Activated naive CD4-positive, alpha-beta T cell treated with anti-CD3 and anti-CD28 coated beads, Interleukin-2, amount 50 U/mL, for 72 hours (primary cell): ENCODE results near the gene NR2F1-AS1. TPM values are rescaled to one million over a fixed set of nuclear protein-coding genes. Genes with fewer than 3 reads are reported as not detected.
A peak's percentile ranks its signal among the peaks of the same experiment; 100 is the strongest.
"Not testable (repeated sequence)": the region's sequence is repeated elsewhere in the genome, so short reads cannot be mapped to it uniquely, and the experiment has no call there.

ENCODE experiments used
- ATAC-seq, 2 donors: fragments of 150-1000 bp; cut with Tn5 transposase; 2 replicates each; pipeline ENCODE4 v1.10.0; 2021; ENCODE audit warnings: mild to moderate bottlenecking in 2 of 2, moderate library complexity in 2 of 2
- DNase-seq, 2 donors: peaks; one replicate each; pipeline ENCODE4 v3.0.0; 2021 to 2022; ENCODE audit warnings: low spot score in 2 of 2
- H3K27ac Mint-ChIP-seq, 2 donors: one replicate each; pipeline ENCODE4 v1.8.0; 2022; ENCODE audit warnings: mild to moderate bottlenecking in 2 of 2, mixed read lengths in 2 of 2
- H3K36me3 Mint-ChIP-seq, 2 donors: one replicate each; pipeline ENCODE4 v1.8.0; 2022; ENCODE audit warnings: mixed read lengths in 2 of 2
- H3K9me3 Mint-ChIP-seq, 2 donors: one replicate each; pipeline ENCODE4 v1.8.0; 2022; ENCODE audit warnings: mixed read lengths in 2 of 2
- total RNA-seq, 2 donors: library from RNA; stranded (reverse); gene quantifications; one replicate each; pipeline ENCODE4 v1.2.3, GENCODE V29; 2022

NR2F1-AS1 gene
- total RNA-seq, 2 donors from 2014 or later: not detected

- Mint-ChIP-seq H3K9me3 (no peaks in the 10 kb centered on the region), H3K27ac (no peak overlapping the region), H3K36me3 (peaks cover 7 to 37% of the 10 kb centered on the region in 2 donors)
- ATAC-seq (no peak), DNase-seq (no peak)
Observed at GRCh38 chr5:93573354-93574351, 7.4 kb downstream of the NR2F1-AS1 start.

GRCh38 chr5:93572608-93573353 is 8.2 kb downstream of the NR2F1-AS1 start:
- ATAC-seq (no peak), DNase-seq (no peak)
- H3K9me3 Mint-ChIP-seq: no peaks in the 10 kb centered on the region
- H3K36me3 Mint-ChIP-seq: peaks cover 0 to 28% of the 10 kb centered on the region in 2 donors
- H3K27ac Mint-ChIP-seq: no peak overlapping the region

GRCh38 chr5:93572101-93572607 is 8.9 kb downstream of the NR2F1-AS1 start:
- H3K36me3 Mint-ChIP-seq: peaks cover 0 to 22% of the 10 kb centered on the region in 2 donors
- peak overlapping the region in 1 of 2 donors; percentile 75 for H3K27ac Mint-ChIP-seq
- no peak for ATAC-seq
- no peaks in the 10 kb centered on the region for H3K9me3 Mint-ChIP-seq
- DNase-seq: no peak

GRCh38 chr5:93571114-93571949 is 9.7 kb downstream of the NR2F1-AS1 start:
- peaks cover 0 to 20% of the 10 kb centered on the region in 2 donors for H3K36me3 Mint-ChIP-seq
- no peaks in the 10 kb centered on the region for H3K9me3 Mint-ChIP-seq
- no peak for ATAC-seq
- no peak for DNase-seq
- peak overlapping the region in 1 of 2 donors; percentile 75 for H3K27ac Mint-ChIP-seq

- H3K9me3 Mint-ChIP-seq: no peaks in the 10 kb centered on the region
- no peak overlapping the region for H3K27ac Mint-ChIP-seq
- ATAC-seq (peak; percentile 53 to 54), DNase-seq (no peak)
- peaks cover 0 to 20% of the 10 kb centered on the region in 2 donors for H3K36me3 Mint-ChIP-seq
Observed at GRCh38 chr5:93570294-93571113, 10.5 kb downstream of the NR2F1-AS1 start.

- Mint-ChIP-seq H3K36me3 (peaks cover 0 to 20% of the 10 kb centered on the region in 2 donors), H3K27ac (no peak overlapping the region), H3K9me3 (no peaks in the 10 kb centered on the region)
- DNase-seq (no peak), ATAC-seq (no peak)
Observed at GRCh38 chr5:93569300-93570160, 11.5 kb downstream of the NR2F1-AS1 start.

- Mint-ChIP-seq H3K36me3 (peaks cover 0 to 10% of the 10 kb centered on the region in 2 donors), H3K9me3 (no peaks in the 10 kb centered on the region), H3K27ac (no peak overlapping the region)
- DNase-seq (no peak), ATAC-seq (no peak)
Observed at GRCh38 chr5:93567424-93567823, 13.6 kb downstream of the NR2F1-AS1 start.

GRCh38 chr5:93566091-93566490 is 14.9 kb downstream of the NR2F1-AS1 start:
- no peak for ATAC-seq
- no peak for DNase-seq
- Mint-ChIP-seq H3K9me3 (no peaks in the 10 kb centered on the region), H3K36me3 (peaks cover 0 to 4% of the 10 kb centered on the region in 2 donors), H3K27ac (no peak overlapping the region)

- ATAC-seq (no peak), DNase-seq (no peak)
- no peak overlapping the region for H3K27ac Mint-ChIP-seq
- H3K36me3 Mint-ChIP-seq: no peaks in the 10 kb centered on the region
- H3K9me3 Mint-ChIP-seq: no peaks in the 10 kb centered on the region
Observed at GRCh38 chr5:93557021-93557604, 23.9 kb downstream of the NR2F1-AS1 start.

- not testable (repeated sequence) for DNase-seq, H3K9me3 Mint-ChIP-seq, ATAC-seq, H3K36me3 Mint-ChIP-seq, H3K27ac Mint-ChIP-seq
Observed at GRCh38 chr5:93549594-93549993, 31.4 kb downstream of the NR2F1-AS1 start.

GRCh38 chr5:93545872-93546271 is 35.1 kb downstream of the NR2F1-AS1 start:
- Mint-ChIP-seq H3K27ac (no peak overlapping the region), H3K36me3 (no peaks in the 10 kb centered on the region)
- no peak for ATAC-seq

GRCh38 chr5:93532370-93532769 is 48.6 kb downstream of the NR2F1-AS1 start:
- ATAC-seq (no peak), DNase-seq (no peak)

More at GRCh38 chr5:93545872-93546271, 35.1 kb downstream of the NR2F1-AS1 start:
- no peaks in the 10 kb centered on the region for H3K9me3 Mint-ChIP-seq
- no peak for DNase-seq

GRCh38 chr5:93521815-93522214 is 59.2 kb downstream of the NR2F1-AS1 start:
- peaks cover 14 to 22% of the 10 kb centered on the region in 2 donors for H3K36me3 Mint-ChIP-seq
- H3K9me3 Mint-ChIP-seq: peaks cover 25 to 30% of the 10 kb centered on the region in 2 donors
- not testable (repeated sequence) for H3K27ac Mint-ChIP-seq, DNase-seq, ATAC-seq

More at GRCh38 chr5:93532370-93532769, 48.6 kb downstream of the NR2F1-AS1 start:
- Mint-ChIP-seq H3K27ac (no peak overlapping the region), H3K36me3 (no peaks in the 10 kb centered on the region), H3K9me3 (peaks cover 0 to 4% of the 10 kb centered on the region in 2 donors)

- ATAC-seq (no peak), DNase-seq (no peak)
- Mint-ChIP-seq H3K27ac (no peak overlapping the region), H3K36me3 (peaks cover 5 to 14% of the 10 kb centered on the region in 2 donors), H3K9me3 (peaks cover 9 to 17% of the 10 kb centered on the region in 2 donors)
Observed at GRCh38 chr5:93519740-93520139, 61.3 kb downstream of the NR2F1-AS1 start.
